Measurements from ENCODE around the gene AHNAK2.
"Not testable (repeated sequence)": the region's sequence is repeated elsewhere in the genome, so short reads cannot be mapped to it uniquely, and the experiment has no call there.

AHNAK2 gene

GRCh38 chr14:104950701-104951100 lies 27.5 kb downstream of the AHNAK2 start:
- not testable (repeated sequence) for DNase-seq

DNA sequence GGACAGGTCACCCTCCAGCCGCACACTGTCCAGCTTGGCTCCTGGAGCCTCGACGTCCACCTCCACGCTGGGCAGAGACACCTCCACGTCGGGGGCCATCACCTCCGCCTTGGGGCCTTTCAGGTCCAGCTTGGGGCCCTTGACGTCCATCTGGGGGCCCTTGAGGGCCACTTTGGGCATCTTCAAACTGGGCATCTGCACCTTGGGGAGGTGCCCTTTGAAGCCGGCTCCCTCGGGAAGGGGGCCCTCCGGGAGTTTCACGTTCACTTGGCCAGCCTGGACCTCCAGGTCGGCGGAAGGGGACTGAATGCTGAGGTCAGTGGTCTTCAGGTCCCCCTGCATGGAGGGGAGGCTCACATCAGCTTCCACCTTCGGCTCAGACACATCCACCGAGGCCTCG lies 28.2 kb downstream of the AHNAK2 start:
- no peak for DNase-seq

DNA sequence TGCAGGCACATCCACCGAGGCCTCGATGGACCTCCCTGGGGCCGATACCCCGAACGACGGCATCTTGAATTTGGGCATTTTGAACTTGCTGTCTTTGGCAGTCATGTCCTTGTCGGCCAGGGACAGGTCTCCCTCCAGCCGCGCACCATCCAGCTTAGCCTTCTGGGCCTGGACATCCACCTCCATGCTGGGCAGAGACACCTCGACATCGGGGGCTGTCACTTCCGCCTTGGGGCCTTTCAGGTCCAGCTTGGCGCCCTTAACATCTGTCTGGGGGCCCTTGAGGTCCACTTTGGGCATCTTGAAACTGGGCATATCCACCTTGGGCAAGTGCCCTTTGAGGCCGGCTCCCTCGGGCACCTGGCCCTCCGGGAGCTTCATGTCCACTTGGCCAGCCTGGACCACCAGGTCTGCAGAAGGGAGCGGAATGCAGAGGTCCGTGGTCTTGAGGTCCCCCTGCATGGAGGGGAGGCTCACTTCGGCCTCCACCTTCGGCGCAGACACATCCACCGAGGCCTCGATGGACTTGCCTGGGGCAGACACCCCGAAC lies 28.7 kb downstream of the AHNAK2 start:
- DNase-seq, result not testable (repeated sequence)

DNA sequence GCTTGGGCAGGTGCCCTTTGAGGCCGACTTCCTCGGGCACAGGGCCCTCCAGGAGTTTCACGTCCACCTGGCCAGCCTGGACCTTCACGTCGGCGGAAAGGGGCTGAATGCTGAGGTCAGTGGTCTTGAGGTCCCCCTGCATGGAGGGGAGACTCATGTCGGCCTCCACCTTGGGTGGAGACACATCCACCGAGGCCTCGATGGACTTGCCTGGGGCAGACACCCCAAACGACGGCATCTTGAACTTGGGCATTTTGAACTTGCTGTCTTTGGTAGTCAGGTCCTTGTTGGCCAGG lies 29.5 kb downstream of the AHNAK2 start:
- no peak for DNase-seq

DNA sequence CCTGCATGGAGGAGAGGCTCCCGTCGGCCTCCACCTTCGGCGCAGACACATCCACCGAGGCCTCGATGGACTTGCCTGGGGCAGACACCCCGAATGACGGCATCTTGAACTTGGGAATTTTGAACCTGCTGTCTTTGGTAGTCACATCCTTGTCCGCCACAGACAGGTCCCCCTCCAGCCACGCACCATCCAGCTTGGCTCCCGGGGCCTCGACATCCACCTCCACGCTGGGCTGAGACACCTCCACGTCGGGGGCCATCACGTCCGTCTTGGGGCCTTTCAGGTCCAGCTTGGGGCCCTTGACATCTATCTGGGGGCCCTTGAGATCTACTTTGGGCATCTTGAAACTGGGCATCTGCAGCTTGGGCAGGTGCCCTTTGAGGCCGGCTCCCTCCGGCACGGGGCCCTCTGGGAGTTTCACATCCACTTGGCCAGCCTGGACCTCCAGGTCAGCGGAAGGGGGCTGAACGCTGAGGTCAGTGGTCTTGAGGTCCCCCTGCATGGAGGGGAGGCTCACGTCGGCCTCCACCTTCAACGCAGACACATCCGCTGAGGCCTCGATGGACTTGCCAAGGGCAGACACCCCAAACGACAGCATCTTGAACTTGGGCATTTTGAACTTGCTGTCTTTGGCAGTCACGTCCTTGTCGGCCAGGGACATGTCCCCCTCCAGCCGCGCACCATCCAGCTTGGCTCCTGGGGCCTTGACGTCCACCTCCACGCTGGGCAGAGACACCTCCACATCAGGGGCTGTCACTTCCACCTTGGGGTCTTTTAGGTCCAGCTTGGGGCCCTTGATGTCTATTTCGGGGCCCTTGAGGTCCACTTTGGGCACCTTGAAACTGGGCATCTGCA lies 30.1 kb downstream of the AHNAK2 start:
- not testable (repeated sequence) for DNase-seq

- not testable (repeated sequence) for DNase-seq
Observed at GRCh38 chr14:104947201-104947600, 31.0 kb downstream of the AHNAK2 start.

GRCh38 chr14:104945986-104946965 lies 31.9 kb downstream of the AHNAK2 start:
- DNase-seq, result not testable (repeated sequence)

DNA sequence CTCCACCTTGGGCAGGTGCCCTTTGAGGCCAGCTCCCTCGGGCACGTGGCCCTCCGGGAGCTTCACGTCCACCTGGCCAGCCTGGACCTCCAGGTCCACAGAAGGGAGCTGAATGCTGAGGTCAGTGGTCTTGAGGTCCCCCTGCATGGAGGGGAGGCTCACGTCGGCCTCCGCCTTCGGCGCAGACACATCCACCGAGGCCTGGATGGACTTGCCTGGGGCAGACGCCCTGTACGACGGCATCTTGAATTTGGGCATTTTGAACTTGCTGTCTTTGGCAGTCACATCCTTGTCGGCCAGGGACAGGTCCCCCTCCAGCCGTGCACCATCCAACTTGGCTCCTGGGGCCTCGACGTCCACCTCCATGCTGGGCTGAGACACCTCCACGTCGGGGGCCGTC lies 32.9 kb downstream of the AHNAK2 start:
- DNase-seq, result not testable (repeated sequence)

DNA sequence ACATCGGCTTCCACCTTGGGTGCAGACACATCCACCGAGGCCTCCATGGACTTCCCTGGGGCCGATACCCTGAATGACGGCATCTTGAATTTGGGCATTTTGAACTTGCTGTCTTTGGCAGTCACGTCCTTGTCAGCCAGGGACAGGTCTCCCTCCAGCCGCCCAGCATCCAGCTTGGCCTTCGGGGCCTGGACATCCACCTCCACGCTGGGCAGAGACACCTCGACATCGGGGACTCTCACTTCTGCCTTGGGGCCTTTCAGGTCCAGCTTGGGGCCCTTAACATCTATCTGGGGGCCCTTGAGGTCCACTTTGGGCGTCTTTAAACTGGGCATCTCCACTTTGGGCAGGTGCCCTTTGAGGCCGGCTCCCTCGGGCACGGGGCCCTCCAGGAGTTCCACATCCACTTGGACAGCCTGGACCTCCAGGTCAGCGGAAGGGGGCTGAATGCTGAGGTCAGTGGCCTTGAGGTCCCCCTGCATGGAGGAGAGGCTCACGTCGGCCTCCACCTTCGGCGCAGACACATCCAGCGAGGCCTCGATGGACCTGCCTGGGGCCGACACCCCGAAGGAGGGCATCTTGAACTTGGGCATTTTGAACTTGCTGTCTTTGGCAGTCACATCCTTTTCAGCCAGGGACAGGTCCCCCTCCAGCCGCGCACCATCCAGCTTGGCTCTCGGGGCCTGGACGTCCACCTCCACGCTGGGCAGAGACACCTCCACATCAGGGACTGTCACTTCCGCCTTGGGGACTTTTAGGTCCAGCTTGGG lies 33.6 kb downstream of the AHNAK2 start:
- DNase-seq, result not testable (repeated sequence)

DNA sequence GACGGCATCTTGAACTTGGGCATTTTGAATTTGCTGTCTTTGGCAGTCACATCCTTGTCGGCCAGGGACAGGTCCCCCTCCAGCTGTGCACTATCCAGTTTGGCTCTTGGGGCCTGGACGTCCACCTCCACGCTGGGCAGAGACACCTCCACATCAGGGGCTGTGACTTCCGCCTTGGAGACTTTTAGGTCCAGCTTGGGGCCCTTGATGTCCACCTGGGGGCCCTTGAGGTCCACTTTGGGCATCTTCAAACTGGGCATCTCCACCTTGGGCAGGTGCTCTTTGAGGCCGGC lies 34.2 kb downstream of the AHNAK2 start:
- not testable (repeated sequence) for DNase-seq

- not testable (repeated sequence) for DNase-seq
Observed at GRCh38 chr14:104943216-104944015, 34.8 kb downstream of the AHNAK2 start.

DNA sequence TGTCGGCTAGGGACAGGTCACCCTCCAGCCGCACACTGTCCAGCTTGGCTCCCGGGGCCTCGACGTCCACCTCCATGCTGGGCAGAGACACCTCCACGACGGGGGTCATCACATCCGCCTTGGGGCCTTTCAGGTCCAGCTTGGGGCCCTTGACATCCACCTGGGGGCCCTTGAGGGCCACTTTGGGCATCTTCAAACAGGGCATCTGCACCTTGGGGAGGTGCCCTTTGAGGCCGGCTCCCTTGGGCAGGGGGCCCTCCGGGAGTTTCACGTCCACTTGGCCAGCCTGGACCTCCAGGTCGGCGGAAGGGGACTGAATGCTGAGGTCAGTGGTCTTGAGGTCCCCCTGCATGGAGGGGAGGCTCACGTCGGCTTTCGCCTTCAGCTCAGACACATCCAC lies 35.6 kb downstream of the AHNAK2 start:
- DNase-seq, result no peak

- DNase-seq, result no peak
Observed at GRCh38 chr14:104941508-104942365, 36.4 kb downstream of the AHNAK2 start.

DNA sequence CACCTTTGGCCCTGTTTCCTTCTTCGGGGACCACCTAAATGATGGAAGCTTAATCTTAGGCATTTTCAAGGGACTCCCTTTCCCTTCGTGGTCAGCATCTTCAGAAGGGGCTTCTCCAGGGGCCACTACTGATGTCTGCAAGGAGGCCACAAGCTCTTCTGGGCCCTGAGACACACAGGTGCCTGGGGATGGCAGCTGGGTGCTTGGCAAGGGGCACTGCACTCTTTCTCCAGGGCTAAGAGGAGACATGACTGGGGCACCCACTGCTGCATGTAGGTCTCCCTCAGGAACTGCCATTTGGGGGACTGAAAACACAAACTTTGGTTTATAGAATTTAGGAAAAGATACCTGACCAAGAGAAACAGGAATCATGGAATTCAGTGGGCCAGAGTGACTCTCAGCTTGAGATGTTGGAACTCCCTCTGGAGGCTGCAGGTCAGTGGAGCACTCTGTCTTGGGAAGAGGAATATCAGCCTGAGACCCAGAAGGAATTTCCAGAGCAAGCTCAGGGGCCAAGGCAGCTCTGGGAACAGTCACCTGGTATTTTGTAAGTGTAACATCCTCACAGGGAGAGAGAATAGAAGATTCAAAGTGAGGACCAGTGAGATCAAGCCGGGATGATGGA lies 37.5 kb downstream of the AHNAK2 start:
- no peak for DNase-seq

DNA sequence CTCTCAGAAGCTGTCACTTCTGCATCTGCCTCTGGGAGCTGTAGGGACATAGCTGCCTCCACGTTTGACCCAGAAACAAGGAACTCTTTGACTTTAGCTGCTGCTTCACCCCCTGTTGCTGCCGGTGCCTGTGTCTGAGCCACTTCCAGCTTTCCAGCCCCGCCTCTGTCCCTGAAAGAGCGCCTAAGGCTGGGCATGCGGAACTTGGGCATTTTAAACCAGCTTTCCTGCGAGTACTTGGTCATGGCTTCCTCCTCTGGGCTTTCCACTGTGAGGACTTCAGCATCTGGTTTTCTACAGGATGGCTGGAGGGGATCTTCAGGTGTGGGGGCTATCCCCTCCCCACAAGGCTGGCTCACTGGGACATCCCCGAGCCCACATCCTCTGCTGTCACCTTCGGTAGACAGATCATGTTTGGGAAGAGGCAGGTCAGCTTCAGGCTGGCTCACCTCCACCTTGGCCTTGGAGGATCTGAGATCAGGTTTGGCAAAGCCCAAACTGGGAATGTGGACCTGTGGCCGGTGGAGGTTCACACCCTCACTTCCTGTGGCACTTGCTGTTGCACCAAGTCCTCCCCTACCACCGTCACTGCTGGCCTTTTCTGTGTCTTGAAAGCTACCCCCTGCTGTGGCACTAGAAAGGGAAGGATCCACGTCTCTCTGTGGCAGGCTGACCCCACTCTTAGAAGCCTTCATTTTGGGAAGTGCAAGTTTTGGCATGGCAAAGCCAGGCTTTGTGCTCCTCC lies 38.3 kb downstream of the AHNAK2 start:
- no peak for DNase-seq

- DNase-seq, result no peak
Observed at GRCh38 chr14:104938960-104939359, 39.2 kb downstream of the AHNAK2 start.

DNA sequence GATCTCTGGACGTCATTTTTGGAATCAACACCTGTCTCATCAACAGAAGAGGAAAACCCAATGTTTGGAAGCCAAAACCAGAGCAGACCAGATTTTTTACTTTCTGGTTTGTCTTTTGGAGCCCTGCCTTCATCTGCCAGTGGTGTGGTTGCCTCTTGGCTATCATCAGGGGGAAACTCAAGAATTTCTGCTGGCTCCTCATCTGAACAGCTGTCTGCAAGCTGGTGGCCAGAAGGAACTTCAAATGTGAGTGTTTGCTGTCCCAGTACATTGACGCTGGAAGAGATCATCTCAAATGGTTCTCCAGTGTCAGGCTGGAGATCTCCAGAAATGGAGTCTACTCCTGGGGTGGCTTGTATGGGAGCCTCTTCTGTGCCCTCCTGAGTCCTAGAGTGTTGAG lies 39.7 kb downstream of the AHNAK2 start:
- no peak for DNase-seq

DNA sequence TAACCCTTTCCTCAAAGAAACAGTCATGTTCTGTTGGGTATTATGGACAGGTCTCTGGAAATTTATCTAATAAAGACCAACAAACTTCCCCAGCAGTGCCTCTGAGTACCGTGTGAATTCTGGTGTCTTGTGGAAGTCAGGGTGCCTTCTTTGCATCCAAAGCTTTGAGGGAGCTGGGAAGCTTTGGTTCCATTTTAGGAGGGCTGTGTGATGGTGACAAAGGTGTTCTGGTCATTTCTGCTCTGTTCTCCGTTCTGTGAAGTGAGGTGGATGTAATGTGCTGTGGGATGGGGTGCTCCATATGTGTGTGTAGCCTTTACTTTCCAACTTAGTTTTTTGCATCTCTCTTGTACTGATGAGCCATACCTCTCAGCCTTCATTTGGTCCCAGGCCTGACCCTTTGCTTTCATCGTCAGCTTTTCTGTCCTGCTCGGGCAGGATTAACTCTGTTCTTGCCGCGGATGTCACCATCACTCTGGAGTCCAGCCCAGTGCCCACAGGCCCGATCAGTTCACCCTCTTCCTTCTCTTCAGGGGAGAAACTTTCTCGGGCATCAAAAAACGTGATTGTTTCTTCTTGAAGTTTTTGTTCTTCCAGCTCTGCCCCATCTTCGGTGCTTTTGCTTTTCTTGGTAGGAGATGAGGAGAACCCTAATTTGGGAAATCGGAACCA lies 40.3 kb downstream of the AHNAK2 start:
- no peak for DNase-seq

GRCh38 chr14:104937161-104937560 lies 41.0 kb downstream of the AHNAK2 start:
- no peak for DNase-seq
